CD4-positive, alpha-beta T cell treated with Interleukin-4 for 4 hours (primary cell): ENCODE results near the gene DYNLRB1.

Experiments
- DNase-seq: peaks from one replicate; pipeline ENCODE4 v3.0.0-alpha.2; 2020

Gene DYNLRB1

GRCh38 chr20:34535301-34535840 lies 19.1 kb downstream of the DYNLRB1 start:
- no peak for DNase-seq

DNA sequence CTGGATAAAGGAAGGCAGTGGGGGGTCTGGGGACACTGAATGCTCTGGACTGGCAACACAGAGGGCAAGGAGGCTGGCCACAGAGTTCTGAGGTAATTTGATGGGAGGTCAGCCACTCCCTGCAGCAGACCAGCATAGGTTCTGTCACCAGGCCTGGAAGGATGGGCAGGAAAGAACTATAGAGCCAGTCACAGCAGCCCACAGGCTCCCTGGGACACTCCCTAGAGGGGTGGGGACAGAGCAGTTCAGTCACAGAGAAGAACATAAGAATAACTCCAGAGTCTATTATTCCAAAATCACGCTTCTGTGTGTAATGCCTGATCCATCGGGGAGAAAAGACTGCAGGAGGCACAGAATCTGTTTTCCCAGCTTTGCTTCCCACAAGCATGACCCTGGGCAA lies 19.6 kb downstream of the DYNLRB1 start:
- no peak for DNase-seq

DNA sequence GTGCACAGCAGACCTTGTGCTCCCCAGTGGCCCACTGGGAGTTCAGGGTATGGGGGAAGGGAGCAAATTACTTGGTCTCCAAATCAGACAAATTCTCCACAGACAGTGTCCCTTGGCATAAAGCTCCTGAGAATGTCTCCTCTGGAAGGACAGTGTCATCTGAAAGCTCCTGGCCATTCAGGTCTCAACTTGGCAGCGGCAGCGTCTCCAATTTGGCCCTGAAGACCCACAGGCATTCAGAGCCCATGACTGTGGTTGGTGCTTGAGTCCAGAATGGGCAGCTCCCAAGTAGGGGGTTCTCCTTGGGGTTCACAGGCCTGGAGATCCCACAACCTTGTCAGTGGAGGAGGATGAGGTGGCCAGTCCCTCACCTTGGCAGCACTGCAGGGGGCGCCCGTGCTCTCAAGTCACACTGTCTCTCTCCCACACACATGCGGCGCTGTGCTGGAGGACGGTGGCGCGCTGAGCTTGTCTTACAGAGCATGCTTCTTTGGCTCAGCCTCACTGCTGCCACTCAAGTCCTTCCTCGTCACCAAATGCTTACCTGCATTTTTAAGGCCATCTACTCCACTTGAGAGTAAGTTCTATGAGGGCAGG lies 20.7 kb downstream of the DYNLRB1 start:
- peak; percentile 33 for DNase-seq

DNA sequence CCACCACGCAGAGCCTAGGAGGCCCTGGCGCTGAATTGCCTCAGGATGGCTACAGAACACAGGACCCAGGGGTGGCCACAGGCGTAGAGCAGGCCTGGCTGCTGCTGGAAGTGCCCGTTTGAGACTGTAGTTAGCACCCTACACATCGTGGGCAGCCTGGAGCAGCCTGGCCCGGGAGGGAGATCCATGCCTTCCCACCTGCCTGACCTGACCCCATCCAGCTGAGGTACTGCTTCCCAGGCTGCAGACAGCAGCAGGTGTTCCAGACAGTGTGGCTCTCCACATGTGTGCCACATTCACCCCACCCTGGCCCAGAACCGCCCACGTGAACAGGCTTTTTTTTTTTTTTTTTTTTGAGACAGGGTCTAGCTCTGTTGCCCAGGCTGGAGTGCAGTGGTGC lies 21.4 kb downstream of the DYNLRB1 start:
- DNase-seq: no peak

DNA sequence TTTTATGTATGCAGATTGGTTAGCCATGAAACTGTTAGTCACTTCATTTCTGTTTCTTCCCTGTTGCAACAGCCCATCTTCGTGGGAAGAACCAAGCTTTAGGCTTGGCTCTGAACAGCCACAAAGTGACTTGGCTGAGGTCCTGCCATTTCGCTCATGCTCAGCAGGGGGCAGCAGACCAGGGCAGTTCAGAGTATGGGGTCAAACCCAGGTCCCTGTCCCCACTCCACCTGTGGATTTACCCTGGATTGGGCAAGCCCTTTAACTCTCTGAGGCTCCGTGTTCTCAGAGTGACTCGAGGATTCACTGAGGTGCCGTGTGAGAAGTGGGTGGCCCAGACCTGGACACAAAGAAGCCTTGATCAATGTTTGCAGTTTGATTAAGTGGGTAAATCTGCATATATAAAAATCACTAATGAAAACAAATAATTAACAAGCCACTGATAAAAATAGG lies 22.5 kb downstream of the DYNLRB1 start:
- peak; percentile 52 for DNase-seq

DNA sequence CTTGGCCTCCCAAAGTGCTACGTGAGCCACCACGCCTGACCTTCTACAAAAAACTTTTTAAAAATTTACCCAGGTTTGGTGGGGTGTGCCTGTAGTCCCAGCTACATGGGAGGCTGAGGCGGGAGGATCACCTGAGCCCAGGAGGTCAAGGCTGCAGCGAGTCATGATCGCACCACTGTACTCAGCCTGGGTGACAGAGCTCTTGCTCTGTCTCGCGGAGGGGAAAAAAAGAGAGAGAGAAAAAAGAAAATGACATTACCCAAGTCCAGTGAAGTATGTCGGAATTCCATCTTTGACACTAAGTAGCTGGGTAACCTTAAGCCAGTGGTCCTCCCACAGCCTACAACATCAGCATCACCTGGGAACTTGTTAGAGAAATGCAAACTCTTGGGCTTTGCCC lies 23.5 kb downstream of the DYNLRB1 start:
- no peak for DNase-seq

DNA sequence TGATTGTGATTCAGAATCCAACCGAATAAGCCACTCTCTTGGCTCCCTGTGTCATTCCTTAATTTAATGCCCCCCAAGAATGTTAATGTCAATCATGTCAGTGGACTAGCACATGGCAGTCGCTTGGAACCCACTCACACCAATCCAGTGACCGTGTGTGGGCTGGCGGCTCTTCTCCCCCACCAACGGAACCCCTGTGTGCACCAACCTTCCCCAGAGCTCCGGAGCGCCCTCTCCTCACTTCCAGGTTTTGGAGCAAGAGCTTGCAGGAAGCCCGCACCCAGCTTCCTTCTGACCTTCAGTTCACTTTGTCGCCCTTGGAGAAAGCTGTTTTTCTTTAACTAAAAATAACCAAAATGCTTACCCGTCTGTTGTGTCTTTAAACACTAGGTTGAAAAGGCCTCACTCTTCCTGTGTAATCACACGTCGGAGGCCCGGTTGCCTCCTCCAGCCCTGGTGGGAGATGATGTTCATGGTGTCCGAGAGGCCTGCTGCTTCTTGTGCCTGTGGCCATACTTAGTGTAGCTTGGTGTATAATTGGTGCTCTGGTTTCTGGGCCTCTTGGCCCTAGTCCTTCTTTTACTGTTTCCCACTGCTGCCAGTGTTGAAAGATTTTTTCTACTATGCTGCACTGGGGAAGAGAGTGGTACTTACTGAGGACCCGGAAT lies 24.5 kb downstream of the DYNLRB1 start:
- no peak for DNase-seq

DNA sequence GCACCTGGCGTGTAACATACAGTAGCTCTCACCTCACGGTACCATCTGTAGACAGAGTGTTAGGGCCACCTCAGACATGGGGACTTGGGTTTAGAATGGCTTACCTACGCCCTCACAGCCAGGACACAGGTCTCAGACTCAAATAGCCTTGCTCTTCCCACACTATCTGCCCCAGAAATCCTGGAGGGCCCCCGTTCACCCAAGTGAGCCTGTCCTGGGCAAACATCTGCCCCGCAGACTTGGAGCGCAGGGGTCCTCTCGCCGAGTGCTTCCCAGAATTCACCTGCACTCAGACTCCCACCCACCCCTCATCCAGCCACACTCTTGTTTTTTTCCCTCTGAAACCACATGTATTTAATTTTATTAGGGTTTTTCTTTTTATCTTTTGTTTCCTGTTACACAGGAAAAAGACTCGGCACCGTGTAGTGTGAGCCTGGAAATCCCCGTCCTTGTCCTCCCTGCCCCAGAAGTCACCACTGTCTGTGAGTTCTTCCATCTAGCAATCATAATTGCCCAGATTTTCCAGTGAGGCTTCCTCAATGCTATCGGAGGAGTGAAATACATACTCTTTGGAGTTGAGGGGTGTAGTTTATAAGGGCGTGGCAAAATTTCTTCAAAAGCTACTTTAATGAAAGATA lies 25.2 kb downstream of the DYNLRB1 start:
- DNase-seq: peak; percentile 58

DNA sequence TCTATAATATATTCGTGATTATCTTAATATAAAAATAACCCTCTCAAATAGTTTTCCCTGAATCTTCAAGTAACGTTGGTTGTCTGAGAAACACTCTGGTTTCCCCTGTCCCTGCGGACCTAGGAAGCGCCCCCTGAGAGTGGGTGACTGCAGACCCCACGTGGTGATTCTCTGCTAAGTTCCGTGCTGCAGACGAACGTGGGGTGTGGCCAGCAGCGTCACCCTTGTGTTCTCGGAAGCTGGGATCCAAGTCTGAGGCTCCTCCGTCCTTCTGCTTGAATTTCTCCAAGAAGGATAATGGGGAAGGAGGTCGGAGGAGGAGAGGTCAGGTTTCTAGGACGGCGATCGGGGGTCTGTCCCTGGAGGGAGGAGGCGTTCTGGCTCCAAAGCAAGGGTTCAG lies 25.7 kb downstream of the DYNLRB1 start:
- no peak for DNase-seq

- no peak for DNase-seq
Observed at GRCh38 chr20:34542439-34542838, 26.2 kb downstream of the DYNLRB1 start.

GRCh38 chr20:34543463-34544056 lies 27.3 kb downstream of the DYNLRB1 start:
- DNase-seq: no peak

- DNase-seq: no peak
Observed at GRCh38 chr20:34544109-34544796, 28.0 kb downstream of the DYNLRB1 start.

DNA sequence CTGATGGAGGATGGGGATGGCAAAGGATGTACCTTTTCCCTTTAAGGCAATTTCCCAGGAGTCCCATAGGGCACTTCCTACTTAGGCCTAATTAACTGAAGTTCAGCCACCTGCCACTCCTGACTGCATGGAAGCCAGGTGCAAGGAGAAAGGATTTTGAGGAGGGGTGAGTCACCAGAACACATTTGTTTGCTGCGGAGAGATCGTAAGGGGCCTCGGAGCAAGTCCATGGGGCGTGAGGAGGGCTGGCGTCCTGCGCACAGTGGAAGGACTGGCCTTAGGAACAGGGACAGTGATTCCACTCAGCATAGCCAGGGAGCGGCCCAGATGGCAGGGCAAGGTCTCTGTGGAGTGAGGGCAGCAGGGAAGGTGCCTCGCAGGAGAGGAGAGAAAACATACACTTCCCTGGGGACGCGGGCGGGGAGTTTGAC lies 30.5 kb downstream of the DYNLRB1 start:
- DNase-seq: no peak

- no peak for DNase-seq
Observed at GRCh38 chr20:34547844-34548613, 31.8 kb downstream of the DYNLRB1 start.

GRCh38 chr20:34549291-34549928 lies 33.2 kb downstream of the DYNLRB1 start:
- no peak for DNase-seq

GRCh38 chr20:34549929-34550305 lies 33.7 kb downstream of the DYNLRB1 start:
- DNase-seq: no peak

GRCh38 chr20:34552569-34552968 lies 36.3 kb downstream of the DYNLRB1 start:
- DNase-seq: no peak

DNA sequence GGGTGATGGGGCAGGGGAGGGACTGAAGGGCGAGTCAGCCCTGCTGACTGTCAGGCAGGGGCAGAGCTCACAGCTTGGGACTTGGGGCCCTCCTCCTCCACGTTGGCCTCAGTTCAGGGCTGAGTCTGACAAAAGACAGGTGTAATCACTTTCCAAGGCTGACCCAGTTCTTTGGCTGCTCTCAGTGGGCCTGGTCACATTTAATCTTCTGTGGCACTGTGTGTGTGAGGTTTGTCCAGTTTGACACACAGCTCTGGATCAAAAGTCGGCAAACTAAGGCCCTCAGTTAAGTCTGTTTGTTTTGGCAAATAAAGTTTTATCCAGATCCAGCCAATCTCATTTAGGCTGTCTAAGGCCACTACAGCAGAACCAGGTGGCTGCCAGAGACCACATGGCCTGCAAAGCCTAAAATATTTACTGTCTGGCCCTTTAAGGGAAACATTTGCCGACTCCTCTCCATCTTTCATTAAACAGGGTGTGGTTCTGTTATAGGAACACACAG lies 37.2 kb downstream of the DYNLRB1 start:
- no peak for DNase-seq

DNA sequence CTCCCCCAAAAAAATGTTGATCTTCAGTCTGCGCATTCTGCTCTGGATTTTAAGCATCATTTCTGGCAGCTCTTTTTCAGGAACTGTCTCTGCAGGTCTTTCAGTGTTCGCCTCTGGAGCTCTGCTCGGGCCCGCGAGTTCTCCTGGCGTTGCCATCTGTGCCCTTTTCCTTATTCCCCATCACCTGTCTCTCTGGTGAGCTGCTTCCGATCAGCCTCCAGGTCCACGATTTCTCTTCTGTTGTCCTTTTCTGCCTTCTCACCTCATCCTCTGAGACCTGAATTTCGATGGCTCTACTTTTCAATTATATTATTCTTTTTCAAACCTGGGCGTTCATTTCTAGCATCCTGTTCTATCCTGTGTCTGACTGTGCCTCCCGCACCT lies 41.7 kb downstream of the DYNLRB1 start:
- no peak for DNase-seq

DNA sequence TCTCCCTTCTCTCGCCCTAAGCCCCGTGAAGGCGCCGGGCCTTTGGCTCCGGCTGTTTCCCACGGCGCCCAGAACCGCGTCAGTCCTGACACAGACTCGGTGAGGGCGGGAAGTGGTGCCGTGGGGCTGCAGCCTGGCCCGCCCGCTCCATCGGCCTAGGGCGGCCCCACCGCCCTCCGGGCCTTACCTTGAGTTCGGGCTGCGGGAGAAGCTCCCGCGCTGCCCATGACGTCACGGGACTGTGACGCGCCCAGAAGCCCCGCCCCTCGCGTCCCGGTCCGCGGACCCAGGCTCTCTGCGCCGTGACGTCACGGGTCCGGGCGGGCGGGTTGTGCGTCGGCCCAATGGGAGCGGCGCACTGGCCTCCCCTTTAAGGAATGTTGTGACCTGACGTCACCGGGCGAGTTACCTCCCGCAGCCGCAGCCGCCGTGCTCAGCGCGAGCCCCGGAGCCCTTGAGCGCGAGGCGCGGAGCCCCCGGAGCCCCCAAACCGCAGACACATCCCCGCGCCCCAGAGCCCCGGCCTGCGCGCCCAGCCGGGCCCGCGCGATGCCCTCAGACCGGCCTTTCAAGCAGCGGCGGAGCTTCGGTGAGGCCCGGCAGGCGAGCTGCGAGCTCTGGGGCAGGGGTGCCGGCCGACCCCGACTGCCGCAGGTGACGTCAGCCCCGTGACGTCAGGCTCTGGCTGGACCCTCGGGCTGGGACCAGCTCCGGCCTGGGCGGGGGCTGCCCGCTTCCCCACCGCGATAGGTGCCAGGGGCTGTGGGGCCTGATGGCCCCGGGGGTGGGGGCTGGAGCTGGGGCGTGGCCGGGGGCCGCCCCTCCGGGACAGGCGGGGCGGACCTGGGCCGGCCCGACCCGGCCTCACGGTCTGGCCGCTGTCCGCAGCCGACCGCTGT lies 42.3 kb downstream of the DYNLRB1 start, which contains the start of gene MAP1LC3A:
TSS of gene MAP1LC3A (plus strand) at position 399 of the 899 bp plus-strand sequence. CDS start at position 550, 151 bp downstream.
- peak; percentile 88 for DNase-seq
